HepG2 (cell line): ENCODE data around the gene UQCRHL. TPM values are rescaled to one million over a fixed set of nuclear protein-coding genes. Genes with fewer than 3 reads are reported as not detected.

ENCODE experiments used
- ATF5 ChIP-seq: sonication (generic); formaldehyde crosslinking; IDR thresholded peaks from 2 replicates; pipeline ENCODE4 v1.4.0; 2020; ENCODE audit warnings: mild to moderate bottlenecking, low read depth, missing genetic modification reagents
- FOXA3 ChIP-seq: IDR thresholded peaks from 2 replicates; pipeline ENCODE4 v1.6.1; 2016; ENCODE audit warnings: missing genetic modification reagents, missing compliant biosample characterization
- HMGXB3 ChIP-seq: sonication (generic); formaldehyde crosslinking; IDR thresholded peaks from 2 replicates; pipeline ENCODE4 v1.4.0; 2020; ENCODE audit warnings: missing genetic modification reagents, borderline replicate concordance
- KDM3A ChIP-seq: IDR thresholded peaks from 2 replicates; pipeline ENCODE4 v1.6.1; 2018; ENCODE audit warnings: low read depth, missing compliant biosample characterization
- MAX ChIP-seq: IDR thresholded peaks from 2 replicates; pipeline ENCODE4 v1.6.1; 2012; ENCODE audit warnings: inconsistent platforms
- MZF1 ChIP-seq: sonication (generic); formaldehyde crosslinking; IDR thresholded peaks from 2 replicates; pipeline ENCODE4 v1.8.1; 2023; ENCODE audit warnings: mild to moderate bottlenecking, missing genetic modification reagents, borderline replicate concordance
- TBP ChIP-seq: sonication (generic); formaldehyde crosslinking; IDR thresholded peaks from 2 replicates; pipeline ENCODE4 v1.5.0; 2020; ENCODE audit warnings: missing genetic modification reagents
- TCF12 ChIP-seq, 2 experiments: fragments of 450-650 bp in 1 of 2; sonication (generic) in 1 of 2; formaldehyde crosslinking in 1 of 2; IDR thresholded peaks; 2 replicates each; pipeline versions ENCODE4 v1.6.1 to v1.8.0; 2017 to 2022; ENCODE audit warnings: antibody characterized with exemption in 1 of 2, mild to moderate bottlenecking in 1 of 2, missing genetic modification reagents in 1 of 2, moderate library complexity in 1 of 2
- ZNF329 ChIP-seq: sonication (generic); formaldehyde crosslinking; IDR thresholded peaks from 2 replicates; pipeline ENCODE4 v1.9.0; 2021; ENCODE audit warnings: low read depth, mild to moderate bottlenecking, missing genetic modification reagents
- ZNF354B ChIP-seq: sonication (generic); formaldehyde crosslinking; IDR thresholded peaks from 2 replicates; pipeline ENCODE4 v1.8.0; 2022; ENCODE audit warnings: mild to moderate bottlenecking, missing genetic modification reagents
- ZNF577 ChIP-seq: sonication (generic); formaldehyde crosslinking; IDR thresholded peaks from 2 replicates; pipeline ENCODE4 v1.4.0; 2020; ENCODE audit warnings: mild to moderate bottlenecking, low read depth, missing genetic modification reagents, borderline replicate concordance
- ZNF788 ChIP-seq: sonication (generic); formaldehyde crosslinking; IDR thresholded peaks from 2 replicates; pipeline ENCODE4 v1.5.0; 2020; ENCODE audit warnings: mild to moderate bottlenecking, missing genetic modification reagents, borderline replicate concordance
- polyA plus RNA-seq, 8 experiments: library from polyadenylated mRNA; depleted of rRNA in 3 of 8; stranded (reverse) in 7 of 8; unstranded in 1 of 8; fragments of >200 nt; fragmentation: Illumina TruSeq in 4 of 8; extraction: Trizol in 4 of 8; gene quantifications; 2 replicates each; pipeline versions ENCODE4 v1.2.1 to v1.2.3, GENCODE V29; 2011 to 2016; ENCODE audit warnings: low read depth in 4 of 8, missing spikeins in 1 of 8, mixed read lengths in 1 of 8; ENCODE audit not compliant: insufficient read depth in 1 of 8
- total RNA-seq, 5 experiments: library from RNA; depleted of rRNA; stranded (reverse); fragments of >200 nt; fragmentation: Illumina TruSeq; extraction: Trizol; gene quantifications; 2 replicates each; pipeline ENCODE4 v1.2.3, GENCODE V29; 2016; ENCODE audit warnings: low read depth in 1 of 5
- TF ChIP-seq, protein P1 (sequence below): IDR thresholded peaks from 2 replicates; pipeline ENCODE4 v1.6.1; 2012; ENCODE audit warnings: low read length, improper control_type of control experiment
- TF ChIP-seq, protein P2 (sequence below): sonication (generic); formaldehyde crosslinking; IDR thresholded peaks from 2 replicates; pipeline ENCODE4 v1.4.0; 2020; ENCODE audit warnings: missing genetic modification reagents, mild to moderate bottlenecking, borderline replicate concordance

The UQCRHL gene
- total and polyA plus RNA-seq, 2 of the 13 experiments (the other 11 are each of a cell fraction or from before 2014, with no cell fraction given) = 1.8 to 2.3 TPM

DNA sequence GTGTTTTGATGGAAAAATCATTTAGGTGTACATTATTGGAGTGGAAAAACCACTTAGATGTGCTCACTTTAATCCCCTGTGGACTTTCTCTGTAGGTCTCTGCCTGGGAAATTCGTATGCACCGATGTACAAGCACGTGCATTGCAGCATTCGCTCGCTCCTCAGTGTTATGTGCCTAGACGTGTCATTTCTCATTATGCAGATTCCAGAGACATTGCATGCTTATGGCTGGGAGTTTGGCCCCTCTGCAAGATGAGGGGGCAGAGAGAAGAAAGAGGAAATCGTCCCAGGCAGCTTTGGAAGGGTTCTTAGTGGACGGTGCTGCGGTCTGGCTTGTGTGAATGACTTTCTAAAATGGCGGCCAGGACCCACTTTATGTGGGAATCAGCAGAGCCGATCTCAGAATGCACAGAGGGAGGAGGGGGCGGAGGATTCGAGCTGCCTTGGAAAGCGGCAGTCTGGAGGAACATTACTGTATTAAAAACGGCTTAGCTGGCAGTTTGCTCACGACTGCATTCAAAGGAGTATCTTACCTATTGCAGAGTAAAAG lies 42.4 kb upstream of the UQCRHL start (continued):
- TF ChIP-seq ZNF577 (CRISPR knock-in tag) = no peak
- TF ChIP-seq ZNF354B (CRISPR knock-in tag) = 0 out of 2 replicates have a peak, but pooled peaks have one; percentile 46
- TF ChIP-seq ZNF788 (CRISPR knock-in tag) = no peak
- no peak for TF ChIP-seq KDM3A
- TF ChIP-seq, protein P1, sequence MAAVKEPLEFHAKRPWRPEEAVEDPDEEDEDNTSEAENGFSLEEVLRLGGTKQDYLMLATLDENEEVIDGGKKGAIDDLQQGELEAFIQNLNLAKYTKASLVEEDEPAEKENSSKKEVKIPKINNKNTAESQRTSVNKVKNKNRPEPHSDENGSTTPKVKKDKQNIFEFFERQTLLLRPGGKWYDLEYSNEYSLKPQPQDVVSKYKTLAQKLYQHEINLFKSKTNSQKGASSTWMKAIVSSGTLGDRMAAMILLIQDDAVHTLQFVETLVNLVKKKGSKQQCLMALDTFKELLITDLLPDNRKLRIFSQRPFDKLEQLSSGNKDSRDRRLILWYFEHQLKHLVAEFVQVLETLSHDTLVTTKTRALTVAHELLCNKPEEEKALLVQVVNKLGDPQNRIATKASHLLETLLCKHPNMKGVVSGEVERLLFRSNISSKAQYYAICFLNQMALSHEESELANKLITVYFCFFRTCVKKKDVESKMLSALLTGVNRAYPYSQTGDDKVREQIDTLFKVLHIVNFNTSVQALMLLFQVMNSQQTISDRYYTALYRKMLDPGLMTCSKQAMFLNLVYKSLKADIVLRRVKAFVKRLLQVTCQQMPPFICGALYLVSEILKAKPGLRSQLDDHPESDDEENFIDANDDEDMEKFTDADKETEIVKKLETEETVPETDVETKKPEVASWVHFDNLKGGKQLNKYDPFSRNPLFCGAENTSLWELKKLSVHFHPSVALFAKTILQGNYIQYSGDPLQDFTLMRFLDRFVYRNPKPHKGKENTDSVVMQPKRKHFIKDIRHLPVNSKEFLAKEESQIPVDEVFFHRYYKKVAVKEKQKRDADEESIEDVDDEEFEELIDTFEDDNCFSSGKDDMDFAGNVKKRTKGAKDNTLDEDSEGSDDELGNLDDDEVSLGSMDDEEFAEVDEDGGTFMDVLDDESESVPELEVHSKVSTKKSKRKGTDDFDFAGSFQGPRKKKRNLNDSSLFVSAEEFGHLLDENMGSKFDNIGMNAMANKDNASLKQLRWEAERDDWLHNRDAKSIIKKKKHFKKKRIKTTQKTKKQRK = no peak
- TF ChIP-seq MZF1 (CRISPR knock-in tag) = no peak
- no peak for TF ChIP-seq HMGXB3
- TF ChIP-seq TBP (CRISPR knock-in tag) = no peak
- no peak; the same call in 1 of the 2 replicates for TF ChIP-seq ZNF329
- TF ChIP-seq, protein P2, sequence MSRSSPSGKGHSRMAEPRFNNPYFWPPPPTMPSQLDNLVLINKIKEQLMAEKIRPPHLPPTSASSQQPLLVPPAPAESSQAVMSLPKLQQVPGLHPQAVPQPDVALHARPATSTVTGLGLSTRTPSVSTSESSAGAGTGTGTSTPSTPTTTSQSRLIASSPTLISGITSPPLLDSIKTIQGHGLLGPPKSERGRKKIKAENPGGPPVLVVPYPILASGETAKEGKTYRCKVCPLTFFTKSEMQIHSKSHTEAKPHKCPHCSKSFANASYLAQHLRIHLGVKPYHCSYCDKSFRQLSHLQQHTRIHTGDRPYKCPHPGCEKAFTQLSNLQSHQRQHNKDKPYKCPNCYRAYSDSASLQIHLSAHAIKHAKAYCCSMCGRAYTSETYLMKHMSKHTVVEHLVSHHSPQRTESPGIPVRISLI = no peak
- TF ChIP-seq FOXA3 (CRISPR knock-in tag) = no peak
- TF ChIP-seq MAX = peak; percentile 48; the same call in 1 of the 2 replicates
- TF ChIP-seq ATF5 (CRISPR knock-in tag) = no peak
- no peak for TF ChIP-seq TCF12 (IDR thresholded peaks at IDR 0.05)
- no peak for TF ChIP-seq TCF12 (CRISPR knock-in tag; IDR thresholded peaks at IDR 0.05)
